Lower leg skin (tissue), 3 donors: ENCODE results near the gene MPP7.

ENCODE experiments used
- CTCF ChIP-seq, 3 donors: fragments of 450-650 bp; IDR thresholded peaks; one replicate each; pipeline ENCODE4 v1.5.1; 2016; ENCODE audit warnings: antibody characterized with exemption in 3 of 3, mild to moderate bottlenecking in 3 of 3, moderate library complexity in 2 of 3
- POLR2A ChIP-seq, 2 donors: fragments of 450-650 bp; IDR thresholded peaks; one replicate each; pipeline ENCODE4 v1.6.1; 2016 to 2017; ENCODE audit warnings: antibody characterized with exemption in 2 of 2, mild to moderate bottlenecking in 1 of 2, moderate library complexity in 1 of 2

- TF ChIP-seq CTCF (IDR thresholded peaks at IDR 0.05) (no peak), POLR2A (IDR thresholded peaks at IDR 0.05) (no peak)
Observed at GRCh38 chr10:28269842-28270456, 32.9 kb downstream of the MPP7 start.
